ENCODE results near the gene ZNF44. TPM values are rescaled to one million over a fixed set of nuclear protein-coding genes. Genes with fewer than 3 reads are reported as not detected.

The ZNF44 gene
- total and polyA plus RNA-seq, 2 of the 13 experiments (the other 11 are each of a cell fraction or from before 2014, with no cell fraction given): 6.9 to 15.7 TPM

DNA sequence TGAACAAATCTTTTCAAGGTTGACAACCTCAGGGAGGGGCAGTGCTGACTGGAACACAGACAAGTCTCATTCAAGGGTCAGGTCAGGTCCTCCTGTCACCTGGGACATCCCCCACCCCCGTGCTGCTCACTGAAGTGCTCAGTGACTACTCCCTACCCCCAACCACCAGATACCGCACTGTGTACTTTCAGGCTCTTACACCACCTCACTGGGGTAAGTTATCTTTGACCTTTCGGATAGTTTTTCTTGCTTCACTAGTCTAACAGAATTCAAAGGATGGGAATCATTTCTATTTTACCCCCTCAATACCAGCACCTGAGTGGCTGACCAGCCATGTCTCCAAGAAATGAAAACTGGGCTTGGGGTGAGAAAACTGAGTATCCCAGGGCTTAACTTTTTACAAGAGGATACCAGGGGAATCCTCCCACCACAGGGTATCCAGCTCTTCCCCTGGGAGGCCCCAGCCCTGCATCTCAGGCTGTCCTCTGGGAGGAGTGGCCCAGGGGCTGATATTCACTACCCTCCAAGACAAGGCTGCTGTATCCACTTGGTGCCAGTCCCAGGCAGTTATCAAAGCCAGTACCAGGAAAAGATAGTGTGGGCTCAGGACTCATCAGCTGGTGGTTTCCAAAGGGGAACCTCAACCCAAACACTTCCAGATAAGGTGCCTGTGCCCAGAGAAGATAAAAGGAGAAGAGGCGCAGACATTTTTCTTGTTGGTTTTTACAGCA lies 36.7 kb upstream of the ZNF44 start (continued):
- TF ChIP-seq ZNF292 (CRISPR knock-in tag; IDR thresholded peaks at IDR 0.05; ENCODE audit: borderline replicate concordance, low read depth) (peak; percentile 88; the same call in 1 of the 2 replicates), HDAC2 (CRISPR knock-in tag; IDR thresholded peaks at IDR 0.05) (peak; percentile 92), YEATS2 (CRISPR knock-in tag; IDR thresholded peaks at IDR 0.05; ENCODE audit: borderline replicate concordance) (no peak; the same call in 1 of the 2 replicates), MYC (CRISPR knock-in tag; IDR thresholded peaks at IDR 0.05; ENCODE audit: borderline replicate concordance) (no peak), ZNF160 (CRISPR knock-in tag; IDR thresholded peaks at IDR 0.05) (no peak), CAMTA2 (CRISPR knock-in tag; IDR thresholded peaks at IDR 0.05; ENCODE audit: borderline replicate concordance) (no peak), TCF7L2 (IDR thresholded peaks at IDR 0.05; ENCODE audit: low read depth, low read length) (no peak), ZNF333 (CRISPR knock-in tag; IDR thresholded peaks at IDR 0.05; ENCODE audit: borderline replicate concordance) (no peak), ZNF607 (CRISPR knock-in tag; IDR thresholded peaks at IDR 0.05; ENCODE audit: borderline replicate concordance) (no peak), ETV6 (CRISPR knock-in tag; conservative IDR thresholded peaks at IDR 0.05) (no peak), ELF4 (CRISPR knock-in tag; IDR thresholded peaks at IDR 0.05; ENCODE audit: borderline replicate concordance) (no peak), ZNF235 (CRISPR knock-in tag; IDR thresholded peaks at IDR 0.05; ENCODE audit: borderline replicate concordance) (no peak), ZNF282 (IDR thresholded peaks at IDR 0.05; ENCODE audit: partially characterized antibody) (no peak), PPARG (CRISPR knock-in tag; conservative IDR thresholded peaks at IDR 0.05) (peak; percentile 91)
- TF ChIP-seq, protein P1, sequence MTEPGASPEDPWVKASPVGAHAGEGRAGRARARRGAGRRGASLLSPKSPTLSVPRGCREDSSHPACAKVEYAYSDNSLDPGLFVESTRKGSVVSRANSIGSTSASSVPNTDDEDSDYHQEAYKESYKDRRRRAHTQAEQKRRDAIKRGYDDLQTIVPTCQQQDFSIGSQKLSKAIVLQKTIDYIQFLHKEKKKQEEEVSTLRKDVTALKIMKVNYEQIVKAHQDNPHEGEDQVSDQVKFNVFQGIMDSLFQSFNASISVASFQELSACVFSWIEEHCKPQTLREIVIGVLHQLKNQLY (CRISPR knock-in tag; IDR thresholded peaks at IDR 0.05): peak; percentile 71; the same call in 1 of the 2 replicates
- TF ChIP-seq, protein P2, sequence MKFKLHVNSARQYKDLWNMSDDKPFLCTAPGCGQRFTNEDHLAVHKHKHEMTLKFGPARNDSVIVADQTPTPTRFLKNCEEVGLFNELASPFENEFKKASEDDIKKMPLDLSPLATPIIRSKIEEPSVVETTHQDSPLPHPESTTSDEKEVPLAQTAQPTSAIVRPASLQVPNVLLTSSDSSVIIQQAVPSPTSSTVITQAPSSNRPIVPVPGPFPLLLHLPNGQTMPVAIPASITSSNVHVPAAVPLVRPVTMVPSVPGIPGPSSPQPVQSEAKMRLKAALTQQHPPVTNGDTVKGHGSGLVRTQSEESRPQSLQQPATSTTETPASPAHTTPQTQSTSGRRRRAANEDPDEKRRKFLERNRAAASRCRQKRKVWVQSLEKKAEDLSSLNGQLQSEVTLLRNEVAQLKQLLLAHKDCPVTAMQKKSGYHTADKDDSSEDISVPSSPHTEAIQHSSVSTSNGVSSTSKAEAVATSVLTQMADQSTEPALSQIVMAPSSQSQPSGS (CRISPR knock-in tag; IDR thresholded peaks at IDR 0.05): peak; percentile 67
- TF ChIP-seq, protein P3, sequence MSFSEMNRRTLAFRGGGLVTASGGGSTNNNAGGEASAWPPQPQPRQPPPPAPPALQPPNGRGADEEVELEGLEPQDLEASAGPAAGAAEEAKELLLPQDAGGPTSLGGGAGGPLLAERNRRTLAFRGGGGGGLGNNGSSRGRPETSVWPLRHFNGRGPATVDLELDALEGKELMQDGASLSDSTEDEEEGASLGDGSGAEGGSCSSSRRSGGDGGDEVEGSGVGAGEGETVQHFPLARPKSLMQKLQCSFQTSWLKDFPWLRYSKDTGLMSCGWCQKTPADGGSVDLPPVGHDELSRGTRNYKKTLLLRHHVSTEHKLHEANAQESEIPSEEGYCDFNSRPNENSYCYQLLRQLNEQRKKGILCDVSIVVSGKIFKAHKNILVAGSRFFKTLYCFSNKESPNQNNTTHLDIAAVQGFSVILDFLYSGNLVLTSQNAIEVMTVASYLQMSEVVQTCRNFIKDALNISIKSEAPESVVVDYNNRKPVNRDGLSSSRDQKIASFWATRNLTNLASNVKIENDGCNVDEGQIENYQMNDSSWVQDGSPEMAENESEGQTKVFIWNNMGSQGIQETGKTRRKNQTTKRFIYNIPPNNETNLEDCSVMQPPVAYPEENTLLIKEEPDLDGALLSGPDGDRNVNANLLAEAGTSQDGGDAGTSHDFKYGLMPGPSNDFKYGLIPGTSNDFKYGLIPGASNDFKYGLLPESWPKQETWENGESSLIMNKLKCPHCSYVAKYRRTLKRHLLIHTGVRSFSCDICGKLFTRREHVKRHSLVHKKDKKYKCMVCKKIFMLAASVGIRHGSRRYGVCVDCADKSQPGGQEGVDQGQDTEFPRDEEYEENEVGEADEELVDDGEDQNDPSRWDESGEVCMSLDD (CRISPR knock-in tag; IDR thresholded peaks at IDR 0.05; ENCODE audit: borderline replicate concordance): no peak
- TF ChIP-seq, protein P4, sequence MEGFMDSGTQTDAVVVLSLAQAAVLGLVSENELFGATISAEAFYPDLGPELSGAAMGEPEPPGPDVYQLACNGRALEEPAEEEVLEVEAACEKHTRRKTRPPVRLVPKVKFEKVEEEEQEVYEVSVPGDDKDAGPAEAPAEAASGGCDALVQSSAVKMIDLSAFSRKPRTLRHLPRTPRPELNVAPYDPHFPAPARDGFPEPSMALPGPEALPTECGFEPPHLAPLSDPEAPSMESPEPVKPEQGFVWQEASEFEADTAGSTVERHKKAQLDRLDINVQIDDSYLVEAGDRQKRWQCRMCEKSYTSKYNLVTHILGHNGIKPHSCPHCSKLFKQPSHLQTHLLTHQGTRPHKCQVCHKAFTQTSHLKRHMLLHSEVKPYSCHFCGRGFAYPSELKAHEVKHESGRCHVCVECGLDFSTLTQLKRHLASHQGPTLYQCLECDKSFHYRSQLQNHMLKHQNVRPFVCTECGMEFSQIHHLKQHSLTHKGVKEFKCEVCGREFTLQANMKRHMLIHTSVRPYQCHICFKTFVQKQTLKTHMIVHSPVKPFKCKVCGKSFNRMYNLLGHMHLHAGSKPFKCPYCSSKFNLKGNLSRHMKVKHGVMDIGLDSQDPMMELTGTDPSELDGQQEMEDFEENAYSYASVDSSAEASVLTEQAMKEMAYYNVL (CRISPR knock-in tag; IDR thresholded peaks at IDR 0.05; ENCODE audit: borderline replicate concordance): peak; percentile 56; the same call in 1 of the 2 replicates
- TF ChIP-seq, protein P5, sequence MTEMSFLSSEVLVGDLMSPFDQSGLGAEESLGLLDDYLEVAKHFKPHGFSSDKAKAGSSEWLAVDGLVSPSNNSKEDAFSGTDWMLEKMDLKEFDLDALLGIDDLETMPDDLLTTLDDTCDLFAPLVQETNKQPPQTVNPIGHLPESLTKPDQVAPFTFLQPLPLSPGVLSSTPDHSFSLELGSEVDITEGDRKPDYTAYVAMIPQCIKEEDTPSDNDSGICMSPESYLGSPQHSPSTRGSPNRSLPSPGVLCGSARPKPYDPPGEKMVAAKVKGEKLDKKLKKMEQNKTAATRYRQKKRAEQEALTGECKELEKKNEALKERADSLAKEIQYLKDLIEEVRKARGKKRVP (CRISPR knock-in tag; IDR thresholded peaks at IDR 0.05): peak in 1 of 2 experiments; percentile 89; a peak in 2 of 4 replicates

All from HepG2 (cell line).